HG02798 (cell line): ENCODE measurements around the gene PNP.
A peak's percentile ranks its signal among the peaks of the same experiment; 100 is the strongest.
"Not testable (repeated sequence)": the region's sequence is repeated elsewhere in the genome, so short reads cannot be mapped to it uniquely, and the experiment has no call there.

Source experiments
- ATAC-seq: cut with Tn5 transposase; IDR thresholded peaks from one replicate; pipeline ENCODE4 v1.9.1; 2021; ENCODE audit warnings: mild to moderate bottlenecking; ENCODE audit not compliant: unreplicated experiment, poor library complexity

PNP gene

DNA sequence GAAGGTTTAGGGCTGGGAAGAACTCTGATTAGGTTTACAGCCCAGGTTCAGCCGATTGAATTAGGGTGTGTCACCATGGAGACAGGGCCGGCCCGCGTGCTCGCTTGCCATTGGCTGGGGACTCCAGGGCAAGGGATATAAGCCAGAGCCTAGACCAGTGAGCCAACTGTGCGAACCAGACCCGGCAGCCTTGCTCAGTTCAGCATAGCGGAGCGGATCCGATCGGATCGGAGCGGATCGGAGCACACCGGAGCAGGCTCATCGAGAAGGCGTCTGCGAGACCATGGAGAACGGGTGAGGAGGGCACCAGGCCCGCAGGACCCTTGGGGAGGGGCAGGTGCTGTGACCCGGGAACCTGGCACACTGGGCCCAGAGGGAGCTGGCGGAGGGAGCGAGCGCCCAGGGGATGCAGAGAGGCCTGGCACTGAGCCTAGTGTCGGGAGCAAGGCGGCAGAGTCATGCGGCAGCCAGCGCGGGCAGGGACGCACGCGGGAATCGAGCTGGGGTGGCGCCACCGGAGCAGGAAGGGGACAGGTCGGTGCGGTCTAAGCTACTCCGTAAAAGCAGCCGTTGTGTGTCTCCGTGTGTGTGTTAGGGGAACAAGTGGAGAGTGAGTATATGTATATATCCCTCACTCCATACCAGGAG lies at the start of gene PNP:
Gene PNP, plus strand, starts transcription at position 165 of the 648 bp plus-strand sequence. Its CDS starts 119 bp downstream, at position 284.
- peak; percentile 95 for ATAC-seq

DNA sequence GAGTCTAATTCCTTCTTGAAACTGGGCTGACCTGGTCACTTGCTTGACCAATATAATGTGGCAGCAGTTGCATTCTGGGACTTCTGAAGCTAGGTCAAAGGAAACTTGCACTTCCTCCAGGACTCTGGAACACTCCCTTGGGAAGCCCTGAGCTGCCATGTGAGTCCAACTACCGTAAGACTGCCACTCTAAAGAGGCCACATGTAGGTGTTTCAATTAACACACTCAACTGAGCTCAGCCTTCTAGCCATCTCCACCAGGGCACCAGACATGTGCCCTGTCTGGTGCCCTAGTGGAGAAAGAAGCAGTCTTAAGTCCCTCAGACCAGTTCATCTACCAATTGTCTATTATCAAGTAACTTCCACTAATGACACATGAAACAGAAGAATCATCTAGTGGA lies 49.8 kb upstream of the PNP start:
- ATAC-seq = no peak

DNA sequence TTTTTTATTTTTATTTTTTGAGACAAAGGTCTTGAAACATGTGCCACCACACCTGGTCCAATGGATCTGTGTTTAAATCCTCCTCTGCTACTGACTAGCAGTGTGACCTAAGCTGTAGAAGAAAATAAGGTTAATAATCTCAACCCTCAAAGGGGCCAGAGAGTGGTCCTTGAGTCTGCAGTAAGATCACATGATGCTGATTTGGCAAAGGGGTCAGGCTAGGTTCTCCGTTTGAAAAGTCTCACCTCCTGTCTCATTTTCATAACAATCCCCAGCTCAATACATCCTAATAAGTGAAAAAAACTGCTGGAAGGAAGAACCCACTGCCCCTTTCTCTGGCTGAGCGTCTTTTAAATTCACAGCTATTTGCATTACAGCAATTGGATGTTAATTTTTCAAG lies 47.9 kb upstream of the PNP start:
- no peak for ATAC-seq

DNA sequence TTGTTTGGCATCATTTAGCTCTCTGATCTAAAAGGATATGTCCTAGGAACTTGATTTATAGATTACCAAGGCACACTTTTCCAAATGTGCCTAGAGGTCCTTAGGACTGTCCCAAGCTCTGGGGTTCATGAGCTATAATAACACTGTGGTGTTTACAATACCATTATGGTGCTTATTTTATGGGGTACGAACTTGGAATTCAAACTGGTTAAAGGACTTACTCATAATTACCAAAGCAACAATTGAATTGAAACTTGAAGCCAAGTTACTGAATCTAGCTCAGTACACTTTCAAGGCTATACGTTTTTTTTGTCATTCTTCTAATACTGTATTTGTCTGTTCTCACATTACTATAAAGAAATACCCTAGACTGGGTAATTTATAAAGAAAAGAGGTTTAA lies 46.3 kb upstream of the PNP start:
- no peak for ATAC-seq

DNA sequence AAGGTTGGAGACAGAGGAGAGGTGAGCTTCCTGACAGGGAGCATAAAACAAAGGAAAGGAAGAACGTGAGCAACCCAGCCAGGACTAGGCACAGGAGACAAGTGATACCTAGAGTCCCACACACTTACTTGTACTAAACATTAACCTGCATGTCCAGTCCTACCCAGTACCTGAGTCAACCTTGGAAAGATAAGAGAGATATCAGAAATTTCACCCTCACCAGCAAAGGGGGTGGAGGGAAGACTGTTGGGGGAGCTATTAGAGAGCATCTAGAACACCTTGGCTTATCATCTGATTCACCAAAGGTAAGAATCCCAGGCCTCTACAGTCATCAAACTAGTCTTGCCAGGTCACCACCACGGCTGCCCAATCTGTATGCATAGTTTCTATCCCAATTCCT lies 44.4 kb upstream of the PNP start:
- no peak for ATAC-seq

DNA sequence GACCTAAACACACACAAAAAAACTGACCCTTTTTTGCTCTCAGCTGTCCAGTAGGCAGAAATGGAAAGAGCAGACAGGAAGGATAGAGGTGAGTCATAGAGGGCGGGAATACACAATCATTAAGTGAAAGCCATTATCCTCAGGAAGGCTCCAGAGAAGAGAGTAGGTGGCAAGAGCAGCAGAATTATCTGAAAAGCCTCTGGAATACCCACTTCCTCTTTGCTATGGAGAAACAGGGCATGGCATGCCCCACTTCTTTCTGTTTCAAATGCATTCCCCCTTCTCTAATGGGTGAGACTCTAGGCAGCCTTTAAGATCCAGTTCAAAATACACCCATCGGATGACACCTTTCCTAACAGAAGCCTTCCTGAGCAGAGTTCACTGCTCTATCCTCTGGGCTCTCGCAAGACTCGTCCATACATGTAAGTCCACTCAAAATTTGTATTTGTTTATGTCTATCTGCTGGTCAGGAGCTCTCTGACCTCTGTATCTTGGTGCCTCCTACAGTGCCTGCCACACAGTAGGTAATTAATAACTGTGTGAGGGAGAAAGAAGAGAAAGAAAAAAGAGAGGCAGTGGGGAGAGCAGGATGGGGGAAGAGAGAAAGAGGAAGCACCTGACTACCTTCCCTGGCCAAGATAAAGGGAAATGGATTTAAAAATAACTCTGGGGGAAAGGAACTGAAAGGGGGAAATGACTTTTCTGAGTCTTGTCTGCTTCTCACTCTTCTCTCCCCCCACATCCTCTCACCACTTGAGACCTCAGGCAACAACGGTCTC lies 41.8 kb upstream of the PNP start:
- peak; percentile 70 for ATAC-seq

DNA sequence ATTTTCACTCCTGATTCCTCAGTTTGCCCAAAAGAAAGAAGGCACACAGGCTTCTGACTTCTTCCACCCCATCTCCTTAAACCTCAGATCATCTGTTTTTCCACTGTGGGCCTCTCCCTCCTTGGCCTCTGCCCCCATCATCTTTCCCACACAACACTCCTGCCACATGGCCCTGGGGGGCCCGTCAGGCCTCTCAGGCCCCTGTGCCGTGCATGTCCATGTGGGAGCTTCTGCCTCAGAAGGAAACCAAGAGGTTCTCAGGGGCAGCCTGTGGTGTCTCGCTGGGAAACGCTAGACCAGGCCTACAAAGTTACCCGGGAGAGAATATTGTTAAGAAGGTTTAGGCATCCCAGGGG lies 41.2 kb upstream of the PNP start:
- peak; percentile 26 for ATAC-seq

DNA sequence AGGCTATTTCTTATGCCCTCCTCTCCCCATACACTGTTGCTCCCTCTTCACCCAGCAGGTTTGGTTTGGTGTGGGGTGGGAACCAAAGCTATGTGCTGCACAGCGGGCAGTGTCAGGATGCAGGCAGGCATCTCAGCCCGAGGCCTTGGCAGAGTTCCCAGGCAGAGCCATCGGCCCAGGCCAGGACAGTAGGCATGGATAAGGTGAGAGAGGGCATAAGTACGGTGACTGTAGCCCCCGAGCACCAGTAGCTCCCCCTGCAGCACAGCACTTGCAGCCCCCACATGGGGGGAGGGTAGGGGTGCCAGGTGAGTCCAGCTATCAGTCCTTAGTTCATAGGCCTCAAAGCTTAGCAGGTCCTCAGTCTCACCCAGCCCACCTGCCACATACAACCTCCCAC lies 40.4 kb upstream of the PNP start:
- ATAC-seq = no peak

DNA sequence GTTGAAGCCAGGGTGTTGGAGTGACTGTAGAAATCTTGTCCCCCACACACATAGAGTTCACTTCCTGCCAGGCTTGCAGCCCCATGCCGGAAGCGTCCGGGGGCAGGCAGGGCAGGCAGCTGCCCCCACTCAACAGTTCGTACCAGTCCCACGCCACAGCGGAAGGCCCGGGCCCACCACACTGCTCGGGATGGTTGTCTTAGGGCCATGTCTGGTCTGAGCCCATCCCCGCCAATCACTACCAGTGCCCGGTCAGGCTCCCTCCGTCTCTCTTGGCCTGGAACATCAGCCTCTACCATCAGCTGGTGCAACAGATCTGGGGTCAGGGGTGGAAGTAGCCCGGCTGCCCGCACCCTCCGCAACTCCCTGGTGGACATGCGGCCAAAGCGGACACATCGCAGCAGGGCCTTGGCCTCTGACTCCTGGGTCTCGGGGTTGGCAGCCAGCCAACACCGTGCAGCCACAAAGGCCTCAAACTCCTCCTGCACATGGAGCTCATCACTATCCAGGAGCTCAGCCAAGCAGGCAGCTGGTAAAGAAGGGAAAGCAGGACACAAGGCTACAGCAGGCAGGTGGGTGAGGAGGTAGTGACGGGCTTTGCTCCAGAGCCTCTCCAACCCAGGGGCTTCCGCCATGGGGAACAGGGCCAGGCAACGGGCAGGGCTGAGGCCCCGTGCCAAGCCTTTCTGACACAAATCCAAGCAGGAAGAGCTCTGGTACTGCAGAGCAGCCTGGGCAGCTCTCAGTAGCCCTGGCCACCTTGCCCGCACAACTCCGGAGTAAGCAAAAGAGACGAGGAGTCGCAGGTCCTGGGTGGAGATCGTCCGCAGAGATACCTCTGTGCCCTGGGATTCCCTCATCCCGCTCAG lies 39.2 kb upstream of the PNP start:
- no peak for ATAC-seq

DNA sequence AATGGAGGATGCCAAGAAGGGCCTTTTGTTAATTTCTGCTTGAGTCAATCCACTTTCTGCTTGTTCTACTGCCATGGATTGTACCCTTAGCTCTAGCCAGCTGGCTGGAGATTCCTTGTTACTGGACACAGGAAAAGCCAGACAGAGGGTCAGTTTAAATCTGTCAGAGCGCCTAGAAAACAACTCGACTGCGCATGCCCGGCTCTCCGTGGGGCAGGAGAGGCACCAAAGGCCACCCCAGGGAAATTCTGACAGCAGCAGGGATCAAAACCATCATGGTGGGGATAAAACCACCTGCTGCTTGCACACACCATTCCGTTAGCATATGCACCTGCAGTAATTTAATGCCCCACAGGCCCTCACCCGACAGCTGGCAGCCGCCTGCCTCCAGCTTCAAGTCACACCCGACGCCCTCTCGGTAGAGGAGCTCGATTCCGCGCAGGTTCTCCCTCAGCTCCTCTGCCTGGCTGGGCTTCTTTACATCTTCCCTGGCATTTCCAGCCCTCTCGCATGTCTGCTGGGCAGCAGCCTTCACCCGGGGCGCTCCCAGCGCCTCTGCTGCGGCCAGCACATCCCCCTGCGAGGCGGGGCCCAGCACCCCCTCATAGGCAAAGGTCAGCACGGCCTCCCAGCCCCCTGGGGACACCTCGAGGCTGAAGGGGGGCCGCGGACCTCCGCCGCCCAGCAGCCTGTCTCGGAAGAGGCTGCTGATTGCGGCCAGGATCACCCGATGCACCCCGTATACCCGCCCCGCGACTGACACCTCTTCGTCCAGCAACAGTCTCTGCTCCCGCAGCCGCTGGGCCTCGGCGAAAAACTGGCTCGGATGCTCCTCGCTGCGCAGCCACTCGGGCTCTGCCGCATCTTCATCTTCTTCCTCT lies 34.3 kb upstream of the PNP start:
- ATAC-seq = no peak

DNA sequence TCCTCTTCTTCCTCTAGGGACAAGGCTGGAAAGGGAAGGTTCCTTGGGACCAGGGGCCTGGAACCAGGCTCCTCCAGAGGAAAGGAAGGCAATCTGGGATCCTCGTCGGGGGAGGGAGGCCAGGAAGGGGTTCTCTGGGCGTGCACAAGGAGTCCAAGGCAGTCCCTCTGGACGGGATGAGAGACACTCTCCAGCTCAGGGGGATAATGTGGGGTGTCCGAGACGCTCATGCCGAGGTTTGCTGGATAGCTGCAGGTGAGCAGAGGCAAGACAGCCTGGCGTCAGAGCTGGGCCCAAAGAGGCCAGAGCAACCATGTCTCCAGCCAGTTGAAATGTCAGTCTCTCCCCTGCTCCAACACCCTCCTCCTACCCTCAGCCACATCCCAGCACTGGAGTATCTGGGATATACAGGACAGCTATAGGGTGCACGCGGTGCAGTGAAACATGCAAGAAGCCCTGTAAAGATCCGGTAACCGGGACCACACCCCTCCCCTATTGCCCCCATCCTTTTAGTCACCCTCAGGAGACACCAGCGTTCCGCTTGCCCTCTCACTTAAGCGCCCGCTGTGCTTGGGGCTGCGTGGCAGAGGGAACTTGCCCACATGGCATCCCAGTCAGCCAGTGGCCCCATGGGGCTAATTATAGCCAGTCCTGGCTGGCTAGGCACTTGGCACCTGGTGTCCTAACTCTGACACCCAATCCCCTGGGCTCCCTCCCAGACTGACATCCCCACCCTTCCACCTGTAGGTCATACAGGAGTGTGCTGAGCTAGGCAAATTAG lies 33.4 kb upstream of the PNP start, which contains the start of gene KLHL33:
Gene KLHL33, minus strand, starts transcription at position 585 of the 781 bp plus-strand sequence. Its CDS starts 355 bp downstream, at position 230.
- ATAC-seq = no peak

DNA sequence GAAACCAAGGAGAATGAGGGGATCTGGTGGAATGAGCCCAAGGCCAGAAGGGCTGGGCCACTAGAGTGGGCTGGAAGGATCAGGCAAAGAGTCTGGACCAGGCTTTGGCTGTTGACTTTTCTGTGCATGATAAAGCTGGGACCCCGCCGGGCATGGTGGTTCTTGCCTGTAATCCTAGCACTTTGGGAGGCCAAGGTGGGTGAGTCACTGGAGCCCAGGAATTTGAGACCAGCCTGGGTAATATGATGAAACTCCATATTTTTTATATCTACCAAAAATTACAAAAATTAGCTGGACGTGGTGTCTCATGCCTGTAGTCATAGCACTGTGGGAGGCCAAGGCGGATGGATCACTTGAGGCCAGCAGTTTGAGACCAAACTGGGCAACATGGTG lies 32.8 kb upstream of the PNP start:
- ATAC-seq = no peak

DNA sequence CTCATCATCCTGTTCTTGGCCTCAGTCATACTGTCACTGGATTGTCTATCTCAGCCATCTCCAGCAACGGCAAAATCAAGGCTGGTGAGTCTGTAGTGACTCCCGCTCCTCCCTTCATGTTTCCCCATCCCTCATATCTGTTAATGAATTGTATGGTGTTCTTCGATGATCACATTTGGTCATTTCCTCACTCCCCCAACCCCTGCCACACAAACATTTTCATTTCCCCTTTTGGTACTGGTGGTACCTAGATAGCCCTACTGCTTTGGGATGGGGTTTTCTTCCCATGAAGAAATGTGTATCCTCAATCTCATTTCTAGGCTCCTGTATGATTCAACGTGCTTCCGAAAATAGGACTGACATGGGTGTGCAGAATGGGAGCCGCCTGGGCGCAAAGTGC lies 30.5 kb upstream of the PNP start:
- no peak for ATAC-seq

DNA sequence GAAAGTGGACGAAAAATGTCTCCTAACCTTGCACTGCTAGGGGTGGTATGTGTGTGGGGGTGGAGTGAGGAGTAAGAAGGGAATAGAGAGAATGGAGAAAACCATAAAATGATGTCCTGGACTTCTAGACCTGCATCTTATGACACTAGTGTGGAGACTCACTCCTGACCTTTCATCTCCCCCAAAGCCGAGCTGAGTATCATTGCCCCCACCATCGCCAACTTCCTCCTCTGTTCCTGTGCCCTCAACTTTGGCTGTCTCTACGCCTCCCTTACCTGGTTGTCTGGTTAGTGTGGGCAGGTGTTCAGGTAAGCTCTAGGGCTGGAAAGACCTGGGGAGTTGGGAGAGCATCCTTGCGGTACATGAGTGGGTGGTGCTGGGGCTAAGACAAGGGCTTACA lies 28.7 kb upstream of the PNP start:
- no peak for ATAC-seq

DNA sequence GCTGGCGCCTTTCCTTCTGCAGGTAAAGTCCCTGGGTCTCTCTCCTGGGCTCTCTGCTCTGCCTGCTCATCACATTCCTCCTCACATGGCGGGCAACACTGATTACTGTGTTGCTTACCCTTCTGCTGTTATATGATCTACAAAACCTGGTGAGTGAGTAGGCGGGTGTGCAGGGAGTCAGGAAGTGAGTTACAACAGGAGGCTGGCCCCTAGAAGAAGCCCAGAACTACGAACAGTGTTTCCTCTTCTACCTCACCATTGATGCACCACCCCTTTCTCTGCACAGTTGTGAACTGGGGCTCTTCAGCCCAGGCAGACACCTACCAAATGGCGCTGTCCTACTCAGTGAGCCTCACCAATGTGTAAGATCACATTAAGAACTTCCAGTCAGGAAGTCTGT lies 28.3 kb upstream of the PNP start:
- peak; percentile 48 for ATAC-seq

DNA sequence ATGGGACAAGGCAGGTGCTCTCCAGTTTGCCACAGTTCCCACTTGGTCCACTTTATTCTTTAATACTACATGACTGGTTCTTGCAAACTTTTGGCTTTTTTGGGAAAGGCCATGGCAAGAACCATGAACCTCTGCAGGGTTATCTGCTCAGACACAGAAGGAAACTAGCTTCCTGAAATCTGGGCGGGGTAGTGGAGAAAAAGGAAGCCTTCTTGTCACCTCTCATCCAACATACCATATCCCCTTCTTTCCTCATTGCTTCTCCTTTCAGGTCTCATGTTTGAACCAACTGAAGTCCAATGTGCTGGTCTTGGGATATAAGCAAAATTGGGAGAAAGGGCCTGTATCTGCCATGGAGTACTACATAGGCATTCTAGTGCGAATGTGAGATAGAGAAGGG lies 27.7 kb upstream of the PNP start:
- ATAC-seq = no peak

DNA sequence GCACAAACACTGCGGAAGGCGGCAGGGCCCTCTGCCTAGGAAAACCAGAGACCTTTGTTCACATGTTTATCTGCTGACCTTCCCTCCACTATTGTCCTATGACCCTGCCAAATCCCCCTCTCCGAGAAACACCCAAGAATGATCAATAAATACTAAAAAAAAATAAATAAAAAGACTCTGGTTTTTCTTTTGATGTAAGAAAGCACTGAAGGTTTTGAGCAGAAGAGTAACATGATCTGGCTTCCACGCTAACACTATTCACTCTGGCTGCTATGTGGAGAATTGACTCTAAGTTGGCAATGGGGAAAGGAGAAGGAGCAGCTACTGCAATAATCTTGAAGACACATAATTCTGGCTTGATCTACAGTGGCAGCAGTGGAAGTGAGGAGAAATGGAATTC lies 25.6 kb upstream of the PNP start:
- ATAC-seq = not testable (repeated sequence)

DNA sequence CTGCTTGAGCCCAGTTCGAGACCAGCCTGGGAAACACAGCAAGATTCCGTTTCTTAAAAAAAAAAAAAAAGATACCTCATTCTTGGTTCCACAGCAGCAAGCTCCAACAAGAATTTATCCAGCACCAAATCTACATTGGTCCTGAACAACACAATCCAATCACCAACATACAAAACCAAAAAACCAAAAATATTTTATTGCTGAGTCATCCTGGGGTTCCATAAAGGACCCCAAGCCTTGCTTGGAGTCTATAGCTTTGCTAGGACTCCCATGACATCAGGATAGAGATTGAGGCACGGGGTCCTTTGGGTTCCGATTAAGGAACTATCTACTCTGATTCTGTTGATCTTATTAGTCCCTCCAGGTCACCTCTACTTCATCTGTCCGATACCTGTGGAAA lies 22.3 kb upstream of the PNP start:
- ATAC-seq = no peak

DNA sequence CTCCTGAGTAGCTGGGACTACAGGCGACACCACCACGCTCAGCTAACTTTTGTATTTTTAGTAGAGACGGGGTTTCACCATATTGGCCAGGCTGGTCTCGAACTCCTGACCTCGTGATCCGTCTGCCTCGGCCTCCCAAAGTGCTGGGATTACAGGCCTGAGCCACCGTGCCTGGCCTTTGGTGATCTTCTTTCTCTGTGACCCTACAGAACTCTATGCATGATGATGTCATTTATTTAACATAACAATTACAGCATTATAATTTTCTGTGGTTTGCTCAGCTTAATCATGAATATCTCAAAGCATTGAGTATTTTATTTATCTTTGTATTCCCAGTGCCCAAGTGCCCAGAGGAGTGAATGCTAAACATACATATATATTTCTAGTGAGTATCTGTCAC lies 16.4 kb upstream of the PNP start:
- ATAC-seq = not testable (repeated sequence)
